GM12874 (cell line): ENCODE results near the gene POLR3K.

Experiments
- TF ChIP-seq, protein P1 (sequence below): IDR thresholded peaks from 2 replicates; pipeline ENCODE4 v1.5.1; 2011; ENCODE audit warnings: low read depth, mild to moderate bottlenecking, control low read depth, low read length, moderate library complexity; ENCODE audit not compliant: insufficient read depth

Gene POLR3K

DNA sequence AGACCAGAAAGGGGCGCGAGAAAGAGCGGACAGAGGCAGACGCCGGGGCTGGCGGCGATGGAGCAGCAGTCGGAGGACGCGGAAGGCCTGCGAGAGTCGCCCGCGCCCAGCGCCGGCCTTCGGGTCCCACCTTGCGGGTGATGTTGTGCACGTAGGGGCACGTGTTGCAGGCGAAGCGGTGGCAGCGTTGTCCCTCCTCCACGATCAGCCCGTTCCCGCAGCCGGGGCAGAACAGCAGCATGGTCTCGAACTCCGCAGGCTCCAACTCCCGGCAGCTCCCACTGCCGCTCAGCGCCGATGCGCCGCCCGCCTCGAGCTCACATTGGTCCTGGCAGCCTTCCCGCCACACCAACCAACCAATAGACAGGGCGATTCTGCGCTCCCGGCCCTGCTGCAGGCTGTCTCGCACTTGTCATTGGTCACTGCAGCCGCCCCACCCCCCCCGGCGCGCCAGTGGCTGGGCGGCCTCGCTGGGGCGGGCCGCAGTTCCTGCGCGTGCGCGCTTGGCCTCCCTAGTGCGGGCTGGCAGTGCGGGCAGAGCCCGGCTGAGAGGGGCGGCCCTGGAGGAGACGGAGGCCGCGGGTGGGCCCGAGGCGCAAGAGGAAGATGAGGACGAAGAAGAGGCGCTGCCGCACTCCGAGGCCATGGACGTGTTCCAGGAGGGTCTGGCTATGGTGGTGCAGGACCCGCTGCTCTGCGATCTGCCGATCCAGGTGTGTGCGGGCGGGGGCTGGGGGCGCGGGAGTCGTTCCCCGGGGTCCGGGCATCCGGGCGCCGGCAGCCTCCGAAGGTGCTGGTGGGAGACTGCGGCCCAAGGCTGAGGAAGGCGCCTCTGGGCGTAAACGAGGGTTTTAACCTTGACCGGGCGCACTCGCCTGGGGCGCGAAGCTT, at the start of gene POLR3K, which contains the start of gene SNRNP25:
POLR3K (minus strand) TSS at position 263 of the 891 bp plus-strand sequence; CDS start at position 241, 22 bp downstream.
SNRNP25 (plus strand) TSS at position 483 of the 891 bp plus-strand sequence; CDS start at position 672, 189 bp downstream.
- TF ChIP-seq, protein P1, sequence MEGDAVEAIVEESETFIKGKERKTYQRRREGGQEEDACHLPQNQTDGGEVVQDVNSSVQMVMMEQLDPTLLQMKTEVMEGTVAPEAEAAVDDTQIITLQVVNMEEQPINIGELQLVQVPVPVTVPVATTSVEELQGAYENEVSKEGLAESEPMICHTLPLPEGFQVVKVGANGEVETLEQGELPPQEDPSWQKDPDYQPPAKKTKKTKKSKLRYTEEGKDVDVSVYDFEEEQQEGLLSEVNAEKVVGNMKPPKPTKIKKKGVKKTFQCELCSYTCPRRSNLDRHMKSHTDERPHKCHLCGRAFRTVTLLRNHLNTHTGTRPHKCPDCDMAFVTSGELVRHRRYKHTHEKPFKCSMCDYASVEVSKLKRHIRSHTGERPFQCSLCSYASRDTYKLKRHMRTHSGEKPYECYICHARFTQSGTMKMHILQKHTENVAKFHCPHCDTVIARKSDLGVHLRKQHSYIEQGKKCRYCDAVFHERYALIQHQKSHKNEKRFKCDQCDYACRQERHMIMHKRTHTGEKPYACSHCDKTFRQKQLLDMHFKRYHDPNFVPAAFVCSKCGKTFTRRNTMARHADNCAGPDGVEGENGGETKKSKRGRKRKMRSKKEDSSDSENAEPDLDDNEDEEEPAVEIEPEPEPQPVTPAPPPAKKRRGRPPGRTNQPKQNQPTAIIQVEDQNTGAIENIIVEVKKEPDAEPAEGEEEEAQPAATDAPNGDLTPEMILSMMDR: no peak

DNA sequence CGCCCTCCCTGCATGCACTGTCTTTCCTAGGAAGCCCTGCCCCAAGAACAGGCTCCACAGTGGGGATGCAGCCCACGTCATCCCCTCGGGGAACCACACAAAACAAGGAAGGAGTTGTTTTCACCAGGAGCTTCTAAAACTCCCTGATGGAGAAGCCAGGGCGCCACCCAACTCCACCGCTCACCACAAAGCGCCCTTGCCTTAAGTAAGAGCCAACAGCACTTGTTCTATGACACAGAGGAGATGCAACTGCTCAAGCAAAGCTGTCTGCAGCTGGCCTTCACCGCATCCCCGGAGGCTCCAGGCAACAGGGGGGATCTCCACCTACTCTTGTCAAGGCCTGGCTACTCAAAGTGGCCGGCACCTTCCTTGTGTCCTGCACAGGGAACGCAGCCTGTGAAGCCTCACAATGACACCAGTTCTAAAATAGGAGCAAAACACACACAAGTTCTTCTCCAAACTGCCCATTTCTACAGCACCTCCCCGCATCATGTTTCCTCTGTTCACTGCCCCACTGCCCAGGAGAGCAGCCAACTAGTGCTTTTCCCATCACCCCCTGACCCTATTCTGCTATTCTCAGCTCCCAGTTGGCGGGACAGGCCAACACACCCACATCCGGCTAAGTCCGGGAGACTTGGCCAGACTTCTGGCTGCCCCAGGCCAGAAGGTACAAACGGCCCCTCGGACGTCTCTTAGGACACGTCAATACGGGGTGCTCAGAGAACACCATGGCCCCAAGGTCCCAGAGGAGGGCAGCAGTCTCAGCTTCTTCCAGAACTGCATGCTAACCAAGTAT, 48.9 kb upstream of the POLR3K start:
- TF ChIP-seq, protein P1: no peak

DNA sequence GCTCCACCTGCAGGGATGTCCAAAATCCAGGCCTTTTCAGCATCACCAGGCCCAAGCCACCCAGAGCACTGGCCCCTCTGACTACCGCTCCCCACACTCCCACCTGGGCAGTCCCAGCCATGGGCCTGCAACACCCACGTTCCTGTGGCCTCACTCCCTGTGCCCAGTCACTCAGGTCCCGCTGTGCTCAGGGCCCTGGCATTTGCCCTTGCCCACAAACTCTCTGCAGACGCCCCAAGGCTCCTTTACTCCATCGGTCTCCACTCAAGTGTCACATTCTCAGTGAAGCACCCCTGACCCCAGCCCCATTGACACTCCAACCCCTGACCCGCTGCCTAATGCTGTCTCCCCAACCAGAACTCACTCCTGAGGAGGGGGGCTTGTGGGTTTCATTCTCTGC, 48.2 kb upstream of the POLR3K start:
- TF ChIP-seq, protein P1: no peak

DNA sequence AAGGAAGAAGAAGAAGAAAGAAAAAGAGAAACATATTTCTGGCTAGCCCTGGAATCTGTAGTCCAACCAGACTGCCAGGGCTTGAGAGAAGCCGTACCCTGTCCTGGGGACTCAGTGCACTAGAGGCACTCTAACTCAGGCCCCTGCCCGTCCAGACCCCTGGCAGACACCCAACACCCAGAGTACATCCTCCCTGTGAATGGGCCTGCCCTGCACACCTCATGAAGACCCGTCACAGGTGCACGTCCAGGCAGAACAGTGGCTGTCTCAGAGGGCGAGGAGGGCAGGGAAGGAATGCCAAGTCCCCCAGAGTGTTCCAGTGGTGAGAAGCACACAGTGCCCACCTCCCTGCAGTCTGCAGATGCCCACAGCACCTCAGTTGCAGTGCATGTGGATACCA, 47.6 kb upstream of the POLR3K start:
- TF ChIP-seq, protein P1: no peak

DNA sequence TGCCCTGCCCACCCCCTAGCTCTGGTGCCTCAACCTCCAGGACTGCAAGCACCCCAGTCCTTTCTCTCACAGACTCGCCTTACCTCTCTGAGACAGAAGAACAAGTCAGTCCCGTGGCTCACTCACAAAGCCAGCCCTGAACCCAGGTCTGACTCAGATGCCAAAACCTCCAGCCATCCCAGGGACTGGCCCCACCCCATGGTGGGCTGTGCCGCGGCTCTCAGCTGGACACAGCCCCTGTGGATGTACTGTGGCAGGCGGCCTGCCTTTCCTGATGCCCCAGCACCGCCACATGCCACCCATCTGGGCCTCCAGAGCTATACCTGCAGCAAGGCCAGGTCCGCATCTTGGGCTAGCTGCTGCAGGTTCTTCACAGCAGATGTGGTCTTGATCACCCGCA, 44.4 kb upstream of the POLR3K start:
- TF ChIP-seq, protein P1: no peak

DNA sequence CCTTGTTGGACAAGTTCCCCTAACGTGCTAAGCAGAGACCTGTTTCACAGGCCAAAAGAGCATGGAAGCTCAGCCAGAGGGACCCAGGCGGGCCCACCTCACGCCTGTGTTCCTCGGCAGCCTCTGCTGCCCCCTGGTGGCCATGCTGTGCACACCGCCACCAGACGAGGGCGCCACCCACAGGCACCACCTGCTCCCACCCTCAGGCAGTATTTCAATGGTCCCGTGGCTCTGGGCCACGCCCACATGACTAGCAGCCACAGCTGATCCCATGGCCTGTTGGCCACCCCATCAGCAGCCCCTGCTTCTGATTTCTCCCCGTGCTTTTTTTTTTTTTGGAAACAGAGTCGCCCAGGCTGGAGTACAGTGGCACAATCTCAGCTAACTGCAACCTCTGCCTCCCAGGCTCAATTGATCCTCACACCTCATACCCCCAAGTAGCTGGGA, 43.5 kb upstream of the POLR3K start:
- TF ChIP-seq, protein P1: peak; percentile 100

DNA sequence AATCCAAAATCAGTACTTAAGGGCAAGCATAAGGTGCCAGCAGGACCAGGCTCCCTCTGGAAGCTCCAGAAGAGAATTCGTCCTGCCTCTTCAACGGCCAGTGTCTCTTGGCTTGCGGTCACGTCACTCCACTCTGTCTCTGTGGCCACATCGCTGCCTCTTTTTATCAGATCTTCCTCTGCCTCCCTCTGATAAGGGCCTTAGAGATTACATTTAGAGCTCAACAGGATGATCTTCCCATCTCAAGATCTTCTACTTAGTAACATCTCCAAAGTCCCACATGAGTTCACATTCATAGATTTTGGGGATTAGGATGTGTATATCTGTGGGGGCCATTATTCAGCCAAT, 41.5 kb upstream of the POLR3K start:
- TF ChIP-seq, protein P1: no peak
